GM21528 (cell line): ENCODE data around the gene SPPL2B.

Experiments
- ATAC-seq: cut with Tn5 transposase; IDR thresholded peaks from one replicate; pipeline ENCODE4 v1.9.1; 2021; ENCODE audit warnings: mild to moderate bottlenecking, moderate library complexity; ENCODE audit not compliant: unreplicated experiment, low FRiP score

Gene SPPL2B

GRCh38 chr19:2296141-2296540 lies 32.3 kb upstream of the SPPL2B start:
- no peak for ATAC-seq

- ATAC-seq, result no peak
Observed at GRCh38 chr19:2300533-2300932, 28.0 kb upstream of the SPPL2B start.

- no peak for ATAC-seq
Observed at GRCh38 chr19:2302319-2303210, 25.9 kb upstream of the SPPL2B start.

GRCh38 chr19:2303211-2303798 lies 25.2 kb upstream of the SPPL2B start:
- ATAC-seq, result no peak

- no peak for ATAC-seq
Observed at GRCh38 chr19:2305452-2306280, 22.8 kb upstream of the SPPL2B start.

- no peak for ATAC-seq
Observed at GRCh38 chr19:2306281-2306806, 22.1 kb upstream of the SPPL2B start.

- ATAC-seq, result no peak
Observed at GRCh38 chr19:2306971-2307370, 21.5 kb upstream of the SPPL2B start.

GRCh38 chr19:2307518-2308012 lies 20.9 kb upstream of the SPPL2B start:
- ATAC-seq, result no peak

GRCh38 chr19:2308114-2308556 lies 20.3 kb upstream of the SPPL2B start, which contains the start of gene LINGO3:
TSS of gene LINGO3 (minus strand) at chr19:2308154. CDS start at chr19:2291776, 16,378 bp downstream.
- no peak for ATAC-seq

GRCh38 chr19:2309734-2310362 lies 18.6 kb upstream of the SPPL2B start:
- no peak for ATAC-seq

- ATAC-seq, result no peak
Observed at GRCh38 chr19:2311093-2311492, 17.4 kb upstream of the SPPL2B start.

GRCh38 chr19:2312820-2313501 lies 15.5 kb upstream of the SPPL2B start:
- no peak for ATAC-seq

- ATAC-seq, result no peak
Observed at GRCh38 chr19:2315121-2315817, 13.2 kb upstream of the SPPL2B start.

GRCh38 chr19:2315818-2316353 lies 12.6 kb upstream of the SPPL2B start:
- no peak for ATAC-seq

- ATAC-seq, result no peak
Observed at GRCh38 chr19:2317300-2317699, 11.2 kb upstream of the SPPL2B start.

- ATAC-seq, result no peak
Observed at GRCh38 chr19:2317756-2318155, 10.7 kb upstream of the SPPL2B start.

- ATAC-seq, result no peak
Observed at GRCh38 chr19:2318923-2319322, 9.6 kb upstream of the SPPL2B start.

- no peak for ATAC-seq
Observed at GRCh38 chr19:2319551-2319950, 8.9 kb upstream of the SPPL2B start.

- ATAC-seq, result no peak
Observed at GRCh38 chr19:2320049-2320448, 8.4 kb upstream of the SPPL2B start.
